IMR-90 (cell line): ENCODE measurements around the gene RGS12. TPM values are rescaled to one million over a fixed set of nuclear protein-coding genes. Genes with fewer than 3 reads are reported as not detected.

Experiments used
- ATAC-seq: fragments of 200-7000 bp; cut with Tn5 transposase; 2 replicates; pipeline ENCODE4 v1.9.1; 2020; ENCODE audit warnings: low read depth, mild to moderate bottlenecking, moderate library complexity
- BruUV-seq: library from RNA; stranded (reverse); fragments of 400-500 nt; replicated peaks from 2 replicates; lab custom pipeline; 2021; lab: Mats Ljungman, UMichigan
- CTCF ChIA-PET: fragments of 300-600 bp; formaldehyde crosslinking; extraction: SDS; loops from one replicate; lab custom pipeline; 2021; ENCODE audit warnings: antibody characterized with exemption; lab: Yijun Ruan, JAX
- POLR2A ChIA-PET: fragments of 300-600 bp; sonication (Branson Sonifier 250); formaldehyde crosslinking; loops from one replicate; lab custom pipeline; 2022; ENCODE audit warnings: antibody characterized with exemption; ENCODE audit not compliant: unreplicated experiment; lab: Charles Lee
- DNase-seq: peaks from one replicate; pipeline ENCODE4 v3.0.0; 2013
- H2AFZ ChIP-seq: replicated peaks from 2 replicates; pipeline ENCODE3; 2013; ENCODE audit warnings: low read length, mild to moderate bottlenecking; ENCODE audit not compliant: poor library complexity
- H2AK5ac ChIP-seq: 2 replicates; pipeline ENCODE4 v1.6.1; 2013; ENCODE audit warnings: low read depth, low read length, inconsistent platforms
- H2AK9ac ChIP-seq: replicated peaks from 2 replicates; pipeline ENCODE3; 2013; ENCODE audit warnings: mild to moderate bottlenecking, low read depth, low read length, moderate library complexity; ENCODE audit not compliant: poor library complexity
- H2BK120ac ChIP-seq: 2 replicates; pipeline ENCODE4 v1.6.1; 2013; ENCODE audit warnings: low read depth, low read length, inconsistent platforms
- H2BK15ac ChIP-seq: 3 replicates; pipeline ENCODE4 v1.6.1; 2013; ENCODE audit warnings: low read depth, low read length, inconsistent platforms
- H2BK20ac ChIP-seq: 2 replicates; pipeline ENCODE4 v1.6.1; 2013; ENCODE audit warnings: low read depth, mild to moderate bottlenecking, inconsistent platforms, low read length, moderate library complexity
- H2BK5ac ChIP-seq: 2 replicates; pipeline ENCODE4 v1.6.1; 2013; ENCODE audit warnings: mild to moderate bottlenecking, low read depth, low read length, inconsistent platforms; ENCODE audit not compliant: poor library complexity, severe bottlenecking
- H3K14ac ChIP-seq: replicated peaks from 2 replicates; pipeline ENCODE4 v1.6.1; 2013; ENCODE audit warnings: low read depth, low read length, inconsistent platforms
- H3K18ac ChIP-seq: 2 replicates; pipeline ENCODE4 v1.6.1; 2013; ENCODE audit warnings: low read depth, low read length, control low read depth
- H3K23ac ChIP-seq: 2 replicates; pipeline ENCODE4 v1.6.1; 2013; ENCODE audit warnings: low read depth, low read length, inconsistent platforms
- H3K27ac ChIP-seq: 2 replicates; pipeline ENCODE4 v1.5.1; 2013; ENCODE audit warnings: mild to moderate bottlenecking, control low read depth, low read length; ENCODE audit not compliant: insufficient read depth
- H3K27me3 ChIP-seq: 2 replicates; pipeline ENCODE4 v1.6.1; 2013; ENCODE audit warnings: low read length; ENCODE audit not compliant: control insufficient read depth, insufficient read depth
- H3K36me3 ChIP-seq: 2 replicates; pipeline ENCODE4 v1.6.1; 2013; ENCODE audit warnings: low read length, mixed read lengths; ENCODE audit not compliant: control insufficient read depth, insufficient read depth
- H3K4ac ChIP-seq: 2 replicates; pipeline ENCODE4 v1.6.1; 2013; ENCODE audit warnings: low read depth, low read length, inconsistent platforms
- H3K4me1 ChIP-seq: 2 replicates; pipeline ENCODE4 v1.6.1; 2013; ENCODE audit warnings: low read length, mixed read lengths; ENCODE audit not compliant: control insufficient read depth, insufficient read depth
- H3K4me2 ChIP-seq: 2 replicates; pipeline ENCODE4 v1.6.1; 2013; ENCODE audit warnings: low read depth, mild to moderate bottlenecking, control low read depth, low read length, moderate library complexity
- H3K4me3 ChIP-seq: 2 replicates; pipeline ENCODE4 v1.5.1; 2013; ENCODE audit warnings: low read depth, mild to moderate bottlenecking, control low read depth, low read length, moderate library complexity; ENCODE audit not compliant: insufficient read depth
- H3K56ac ChIP-seq: 2 replicates; pipeline ENCODE4 v1.6.1; 2013; ENCODE audit warnings: low read length, inconsistent platforms; ENCODE audit not compliant: insufficient read depth; ENCODE audit errors: extremely low read depth
- H3K79me1 ChIP-seq, 2 experiments: 2 replicates each; pipeline ENCODE4 v1.6.1; 2013; ENCODE audit warnings: low read length in 2 of 2, inconsistent platforms in 1 of 2, low read depth in 1 of 2
- H3K9ac ChIP-seq: 2 replicates; pipeline ENCODE4 v1.6.1; 2013; ENCODE audit warnings: low read depth, low read length, control low read depth
- H3K9me1 ChIP-seq: 2 replicates; pipeline ENCODE4 v1.6.1; 2013; ENCODE audit warnings: low read length, inconsistent platforms; ENCODE audit not compliant: insufficient read depth
- H3K9me3 ChIP-seq: 2 replicates; pipeline ENCODE4 v1.6.1; 2013; ENCODE audit warnings: low read length; ENCODE audit not compliant: control insufficient read depth, insufficient read depth
- H4K20me1 ChIP-seq: 2 replicates; pipeline ENCODE4 v1.6.1; 2013; ENCODE audit warnings: low read length, inconsistent platforms; ENCODE audit not compliant: insufficient read depth
- H4K5ac ChIP-seq: 2 replicates; pipeline ENCODE4 v1.6.1; 2013; ENCODE audit warnings: mild to moderate bottlenecking, low read depth, low read length, control low read depth
- H4K8ac ChIP-seq, 2 experiments: 2 replicates each; pipeline ENCODE4 v1.6.1; 2013; ENCODE audit warnings: low read depth in 2 of 2, low read length in 2 of 2, control low read depth in 1 of 2, inconsistent platforms in 1 of 2
- H4K91ac ChIP-seq: 2 replicates; pipeline ENCODE4 v1.6.1; 2013; ENCODE audit warnings: low read depth, low read length, inconsistent platforms; ENCODE audit not compliant: insufficient read depth
- CEBPB ChIP-seq: IDR thresholded peaks from 2 replicates; pipeline ENCODE4 v1.6.1; 2012; ENCODE audit warnings: low read depth, low read length, improper control_type of control experiment
- CHD1 ChIP-seq: IDR thresholded peaks from 2 replicates; pipeline ENCODE4 v1.6.1; 2012; ENCODE audit warnings: low read depth, low read length, improper control_type of control experiment
- MXI1 ChIP-seq: IDR thresholded peaks from 2 replicates; pipeline ENCODE4 v1.6.1; 2012; ENCODE audit warnings: low read depth, mild to moderate bottlenecking, low read length, moderate library complexity, borderline replicate concordance
- POLR2A ChIP-seq: IDR thresholded peaks from 2 replicates; pipeline ENCODE4 v1.6.1; 2012; ENCODE audit warnings: mild to moderate bottlenecking, low read depth, low read length
- RCOR1 ChIP-seq: IDR thresholded peaks from 2 replicates; pipeline ENCODE4 v1.6.1; 2012; ENCODE audit warnings: mild to moderate bottlenecking, low read length, improper control_type of control experiment; ENCODE audit not compliant: insufficient replicate concordance
- RFX5 ChIP-seq: IDR thresholded peaks from 2 replicates; pipeline ENCODE4 v1.8.0; 2012; ENCODE audit warnings: low read depth, mild to moderate bottlenecking, low read length, moderate library complexity
- SMC3 ChIP-seq: fragments of 150-350 bp; IDR thresholded peaks from 2 replicates; pipeline ENCODE4 v1.6.1; 2016; ENCODE audit warnings: low read depth, mild to moderate bottlenecking, antibody characterized with exemption, low read length, moderate library complexity
- WGBS, 2 experiments: methylation state at CpG; one replicate each; pipeline versions ENCODE4 v1.1.5 to v1.1.7; 2013; ENCODE audit warnings: missing lambda C conversion rate in 2 of 2; ENCODE audit not compliant: insufficient read length in 1 of 2; ENCODE audit errors: extremely low coverage in 2 of 2; 5-methylcytosine and 5-hydroxymethylcytosine counted together
- dilution Hi-C: fragments of 300-500 bp; cut with HindIII; formaldehyde crosslinking; loops from one replicate; pipeline ENCODE4 v1.14.3; 2018; ENCODE audit warnings: low sequenced_read_pairs; ENCODE audit not compliant: unreplicated experiment
- in situ Hi-C: fragments of 300-500 bp; cut with MboI; formaldehyde crosslinking; loops from 3 replicates; pipeline ENCODE4 v1.14.3; 2019; ENCODE audit warnings: low sequenced_read_pairs, inconsistent platforms, mixed read lengths
- intact Hi-C: fragments of 100-400 bp; cut with micrococcal nuclease; formaldehyde crosslinking; loops from 2 replicates; pipeline ENCODE4 v1.10.0; 2022
- polyA plus RNA-seq, 3 experiments: library from polyadenylated mRNA; depleted of rRNA; stranded (reverse); fragments of >200 nt; gene quantifications; 2 replicates each; pipeline ENCODE4 v1.2.3, GENCODE V29; 2012; ENCODE audit warnings: low replicate concordance in 1 of 3
- total RNA-seq: library from RNA; depleted of rRNA; stranded (reverse); fragments of >200 nt; gene quantifications from 2 replicates; pipeline ENCODE4 v1.2.3, GENCODE V29; 2012
- TF ChIP-seq, protein P1 (sequence below): fragments of 150-350 bp; IDR thresholded peaks from 2 replicates; pipeline ENCODE4 v1.6.1; 2016; ENCODE audit warnings: low read depth, mild to moderate bottlenecking, low read length, moderate library complexity, borderline replicate concordance
- TF ChIP-seq, protein P2 (sequence below): fragments of 150-350 bp; IDR thresholded peaks from 2 replicates; pipeline ENCODE4 v1.6.1; 2017; ENCODE audit warnings: mild to moderate bottlenecking, antibody characterized with exemption, low read length, low read depth

Gene RGS12
- total and polyA plus RNA-seq, 2 of the 4 experiments (the other 2 are of a cell fraction): 11.8 to 12.0 TPM

DNA sequence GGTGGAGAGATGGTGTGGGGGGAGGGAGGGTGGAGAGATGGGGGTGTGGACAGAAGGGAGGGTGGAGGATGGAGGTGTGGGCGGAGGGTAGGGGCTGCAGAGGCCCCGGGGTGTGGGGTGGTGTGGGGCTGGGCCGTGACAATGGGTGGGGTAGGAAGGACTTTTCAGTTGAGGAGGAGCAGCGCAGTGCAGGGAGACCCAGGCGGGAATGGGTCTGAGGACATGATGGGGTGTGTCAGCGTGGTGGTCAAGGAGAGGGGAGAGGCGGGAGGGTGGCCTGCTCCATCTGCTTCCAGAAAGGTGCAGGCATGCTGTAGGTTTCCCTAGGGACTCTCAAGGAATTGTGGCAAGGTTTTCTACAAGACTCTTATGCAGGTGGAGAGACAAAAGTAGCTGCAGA is 48.9 kb downstream of the RGS12 start:
- Histone ChIP-seq H3K27me3 (no peaks in the 10 kb centered on the region), H3K14ac (peak overlapping the region; percentile 54), H3K79me1 (peaks cover 23 to 82% of the 10 kb centered on the region in 2 experiments), H3K18ac (peak overlapping the region; percentile 39), H2AFZ (peak overlapping the region; percentile 66), H3K27ac (peak overlapping the region; percentile 56), H3K4ac (peak overlapping the region; percentile 87), H2BK15ac (peak overlapping the region; percentile 1; the same call in 1 of the 3 replicates), H4K8ac (peak overlapping the region; percentile 5 to 56; a peak in 2 of 4 replicates), H4K20me1 (peaks cover 10% of the 10 kb centered on the region; the same call in 1 of the 2 replicates), H3K4me3 (peak overlapping the region; percentile 20; the same call in 1 of the 2 replicates), H3K9me1 (peaks cover 10% of the 10 kb centered on the region), H2BK120ac (peak overlapping the region; percentile 83), H2AK5ac (peak overlapping the region; percentile 82), H3K56ac (peak overlapping the region; percentile 56), H3K9me3 (peaks cover 4% of the 10 kb centered on the region), H3K4me1 (peaks cover 15% of the 10 kb centered on the region), H2AK9ac (peak overlapping the region; percentile 7), H3K23ac (peak overlapping the region; percentile 80), H2BK20ac (peak overlapping the region; percentile 52; the same call in 1 of the 2 replicates), H3K36me3 (peaks cover 10% of the 10 kb centered on the region; the same call in 1 of the 2 replicates), H4K5ac (peak overlapping the region; percentile 75), H3K4me2 (peak overlapping the region; percentile 82), H3K9ac (peak overlapping the region; percentile 13), H4K91ac (peak overlapping the region; percentile 49; the same call in 1 of the 2 replicates), H2BK5ac (peak overlapping the region; percentile 53)
- no peak for TF ChIP-seq CHD1
- TF ChIP-seq, protein P1, sequence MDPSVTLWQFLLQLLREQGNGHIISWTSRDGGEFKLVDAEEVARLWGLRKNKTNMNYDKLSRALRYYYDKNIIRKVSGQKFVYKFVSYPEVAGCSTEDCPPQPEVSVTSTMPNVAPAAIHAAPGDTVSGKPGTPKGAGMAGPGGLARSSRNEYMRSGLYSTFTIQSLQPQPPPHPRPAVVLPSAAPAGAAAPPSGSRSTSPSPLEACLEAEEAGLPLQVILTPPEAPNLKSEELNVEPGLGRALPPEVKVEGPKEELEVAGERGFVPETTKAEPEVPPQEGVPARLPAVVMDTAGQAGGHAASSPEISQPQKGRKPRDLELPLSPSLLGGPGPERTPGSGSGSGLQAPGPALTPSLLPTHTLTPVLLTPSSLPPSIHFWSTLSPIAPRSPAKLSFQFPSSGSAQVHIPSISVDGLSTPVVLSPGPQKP: no peak
- TF ChIP-seq, protein P2, sequence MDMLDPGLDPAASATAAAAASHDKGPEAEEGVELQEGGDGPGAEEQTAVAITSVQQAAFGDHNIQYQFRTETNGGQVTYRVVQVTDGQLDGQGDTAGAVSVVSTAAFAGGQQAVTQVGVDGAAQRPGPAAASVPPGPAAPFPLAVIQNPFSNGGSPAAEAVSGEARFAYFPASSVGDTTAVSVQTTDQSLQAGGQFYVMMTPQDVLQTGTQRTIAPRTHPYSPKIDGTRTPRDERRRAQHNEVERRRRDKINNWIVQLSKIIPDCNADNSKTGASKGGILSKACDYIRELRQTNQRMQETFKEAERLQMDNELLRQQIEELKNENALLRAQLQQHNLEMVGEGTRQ: no peak
- no peak for TF ChIP-seq RFX5
- no peak for TF ChIP-seq RCOR1
- TF ChIP-seq CEBPB: no peak
- no peak for TF ChIP-seq MXI1
- TF ChIP-seq POLR2A: no peak
- TF ChIP-seq SMC3: no peak
- 49% methylated on average over 4 of the region's 7 CpGs; no CpG with 5 or more reads in 1 of the 2 experiments for WGBS, 2 experiments
- in situ Hi-C loops: no loop called here
- DNase-seq (no peak), ATAC-seq (no peak; the same call in 1 of the 2 replicates)
- ChIA-PET CTCF (no interaction called here), POLR2A (no interaction called here)
- BruUV-seq: no TSS peak
- dilution Hi-C loops: no loop called here
- intact Hi-C loops: no loop called here
